NB4 (cell line): ENCODE measurements around the gene KL.

Source experiments
- DNase-seq: peaks from one replicate; pipeline ENCODE4 v3.0.0; 2010; ENCODE audit warnings: low read depth
- H3K4me3 ChIP-seq: one replicate; pipeline ENCODE4 v1.5.1; 2011; ENCODE audit warnings: mild to moderate bottlenecking, low read depth, low read length, moderate library complexity
- MAX ChIP-seq: IDR thresholded peaks from 2 replicates; pipeline ENCODE4 v1.6.1; 2011; ENCODE audit warnings: low read depth, low read length
- MYC ChIP-seq: IDR thresholded peaks from 2 replicates; pipeline ENCODE4 v1.6.1; 2011; ENCODE audit warnings: low read depth, low read length
- POLR2A ChIP-seq: IDR thresholded peaks from 2 replicates; pipeline ENCODE4 v1.6.1; 2011; ENCODE audit warnings: mild to moderate bottlenecking; ENCODE audit not compliant: insufficient read length; ENCODE audit errors: extremely low read depth
- TF ChIP-seq, protein P1 (sequence below): IDR thresholded peaks from one replicate; pipeline ENCODE4 v1.5.1; 2012; ENCODE audit warnings: low read depth, low read length

The KL gene

GRCh38 chr13:32998966-32999365 is 17.3 kb upstream of the KL start:
- no peak for DNase-seq
- H3K4me3 ChIP-seq = no peak overlapping the region
- TF ChIP-seq MAX (no peak), POLR2A (no peak), MYC (no peak)
- TF ChIP-seq, protein P1, sequence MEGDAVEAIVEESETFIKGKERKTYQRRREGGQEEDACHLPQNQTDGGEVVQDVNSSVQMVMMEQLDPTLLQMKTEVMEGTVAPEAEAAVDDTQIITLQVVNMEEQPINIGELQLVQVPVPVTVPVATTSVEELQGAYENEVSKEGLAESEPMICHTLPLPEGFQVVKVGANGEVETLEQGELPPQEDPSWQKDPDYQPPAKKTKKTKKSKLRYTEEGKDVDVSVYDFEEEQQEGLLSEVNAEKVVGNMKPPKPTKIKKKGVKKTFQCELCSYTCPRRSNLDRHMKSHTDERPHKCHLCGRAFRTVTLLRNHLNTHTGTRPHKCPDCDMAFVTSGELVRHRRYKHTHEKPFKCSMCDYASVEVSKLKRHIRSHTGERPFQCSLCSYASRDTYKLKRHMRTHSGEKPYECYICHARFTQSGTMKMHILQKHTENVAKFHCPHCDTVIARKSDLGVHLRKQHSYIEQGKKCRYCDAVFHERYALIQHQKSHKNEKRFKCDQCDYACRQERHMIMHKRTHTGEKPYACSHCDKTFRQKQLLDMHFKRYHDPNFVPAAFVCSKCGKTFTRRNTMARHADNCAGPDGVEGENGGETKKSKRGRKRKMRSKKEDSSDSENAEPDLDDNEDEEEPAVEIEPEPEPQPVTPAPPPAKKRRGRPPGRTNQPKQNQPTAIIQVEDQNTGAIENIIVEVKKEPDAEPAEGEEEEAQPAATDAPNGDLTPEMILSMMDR = no peak

- no peak overlapping the region for H3K4me3 ChIP-seq
- TF ChIP-seq MAX = no peak
- no peak for TF ChIP-seq POLR2A
- TF ChIP-seq, protein P1 = no peak
- no peak for TF ChIP-seq MYC
- DNase-seq = no peak
Measured at GRCh38 chr13:33000365-33000764, 15.9 kb upstream of the KL start.

GRCh38 chr13:33003458-33004019 is 12.7 kb upstream of the KL start:
- H3K4me3 ChIP-seq = no peak overlapping the region
- no peak for DNase-seq
- no peak for TF ChIP-seq POLR2A
- TF ChIP-seq, protein P1 = no peak
- TF ChIP-seq MAX = no peak
- TF ChIP-seq MYC = no peak

DNA sequence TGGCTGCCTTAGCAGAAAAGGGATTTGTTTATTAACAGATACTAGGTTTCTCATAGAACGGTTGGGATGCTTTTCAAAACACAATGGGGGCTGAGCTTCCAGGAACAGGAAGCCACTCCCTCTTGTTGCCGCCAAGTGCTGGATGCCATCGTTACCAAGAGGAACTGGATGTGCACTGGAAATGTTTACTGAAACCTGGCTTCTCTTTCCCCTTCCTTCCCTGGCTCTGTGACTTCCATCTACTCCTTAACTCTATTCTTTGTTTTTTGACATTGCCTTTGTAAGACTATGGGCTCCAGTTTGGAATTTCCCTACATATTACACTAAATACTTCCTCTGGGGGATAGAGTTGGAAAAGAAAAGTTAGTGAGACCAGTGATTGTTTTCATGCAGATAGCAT is 11.7 kb upstream of the KL start:
- no peak overlapping the region for H3K4me3 ChIP-seq
- TF ChIP-seq MYC (no peak), POLR2A (no peak), MAX (no peak)
- TF ChIP-seq, protein P1 = no peak
- DNase-seq = no peak

DNA sequence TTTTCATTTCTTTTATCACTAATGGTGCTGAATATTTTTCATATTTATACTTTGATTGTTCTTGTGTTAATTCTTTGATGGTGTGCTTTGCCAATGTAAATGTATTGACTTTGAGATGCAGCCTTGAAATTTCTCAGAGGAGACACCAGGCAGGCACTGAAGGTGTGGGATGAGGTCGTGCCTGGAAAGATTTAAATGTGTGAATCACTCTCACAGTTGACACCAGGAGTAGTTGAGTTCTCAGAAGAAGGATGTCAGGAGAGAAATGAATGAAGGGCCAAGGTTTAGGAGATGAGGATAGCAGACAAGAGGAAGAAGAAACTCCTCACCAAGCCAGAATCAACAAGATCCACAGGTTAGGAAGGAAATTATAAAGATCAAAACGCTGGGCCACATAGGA is 10.1 kb upstream of the KL start:
- DNase-seq = no peak
- TF ChIP-seq MYC (no peak), POLR2A (no peak), MAX (no peak)
- TF ChIP-seq, protein P1 = no peak
- no peak overlapping the region for H3K4me3 ChIP-seq
